Measurements from ENCODE around the gene CDRT4.

The CDRT4 gene

GRCh38 chr17:15395091-15395490, 72.3 kb downstream of the CDRT4 start:
- no peak for DNase-seq (ENCODE audit: low spot score)
- no peaks in the 10 kb centered on the region for H3K4me1 Mint-ChIP-seq (ENCODE audit: low read depth)
- H3K27me3 Mint-ChIP-seq (ENCODE audit: low read depth), result peaks cover 6% of the 10 kb centered on the region
- H3K9me3 Mint-ChIP-seq, result no peaks in the 10 kb centered on the region
- H3K4me3 Mint-ChIP-seq, result no peak overlapping the region
- H3K27ac Mint-ChIP-seq, result no peak overlapping the region
- no peaks in the 10 kb centered on the region for H3K36me3 Mint-ChIP-seq (ENCODE audit: low read depth)

- H3K27me3 Mint-ChIP-seq (ENCODE audit: low read depth), result no peaks in the 10 kb centered on the region
- H3K4me1 Mint-ChIP-seq (ENCODE audit: low read depth), result no peaks in the 10 kb centered on the region
- no peak overlapping the region for H3K4me3 Mint-ChIP-seq
- no peaks in the 10 kb centered on the region for H3K36me3 Mint-ChIP-seq (ENCODE audit: low read depth)
- no peaks in the 10 kb centered on the region for H3K9me3 Mint-ChIP-seq
- H3K27ac Mint-ChIP-seq, result no peak overlapping the region
- no peak for DNase-seq (ENCODE audit: low spot score)
Measured at GRCh38 chr17:15393414-15393813, 74.0 kb downstream of the CDRT4 start.

GRCh38 chr17:15392326-15392741, 75.1 kb downstream of the CDRT4 start:
- H3K4me1 Mint-ChIP-seq (ENCODE audit: low read depth), result no peaks in the 10 kb centered on the region
- H3K4me3 Mint-ChIP-seq, result no peak overlapping the region
- no peaks in the 10 kb centered on the region for H3K36me3 Mint-ChIP-seq (ENCODE audit: low read depth)
- no peaks in the 10 kb centered on the region for H3K27me3 Mint-ChIP-seq (ENCODE audit: low read depth)
- no peak overlapping the region for H3K27ac Mint-ChIP-seq
- DNase-seq (ENCODE audit: low spot score), result no peak
- H3K9me3 Mint-ChIP-seq, result no peaks in the 10 kb centered on the region

DNA sequence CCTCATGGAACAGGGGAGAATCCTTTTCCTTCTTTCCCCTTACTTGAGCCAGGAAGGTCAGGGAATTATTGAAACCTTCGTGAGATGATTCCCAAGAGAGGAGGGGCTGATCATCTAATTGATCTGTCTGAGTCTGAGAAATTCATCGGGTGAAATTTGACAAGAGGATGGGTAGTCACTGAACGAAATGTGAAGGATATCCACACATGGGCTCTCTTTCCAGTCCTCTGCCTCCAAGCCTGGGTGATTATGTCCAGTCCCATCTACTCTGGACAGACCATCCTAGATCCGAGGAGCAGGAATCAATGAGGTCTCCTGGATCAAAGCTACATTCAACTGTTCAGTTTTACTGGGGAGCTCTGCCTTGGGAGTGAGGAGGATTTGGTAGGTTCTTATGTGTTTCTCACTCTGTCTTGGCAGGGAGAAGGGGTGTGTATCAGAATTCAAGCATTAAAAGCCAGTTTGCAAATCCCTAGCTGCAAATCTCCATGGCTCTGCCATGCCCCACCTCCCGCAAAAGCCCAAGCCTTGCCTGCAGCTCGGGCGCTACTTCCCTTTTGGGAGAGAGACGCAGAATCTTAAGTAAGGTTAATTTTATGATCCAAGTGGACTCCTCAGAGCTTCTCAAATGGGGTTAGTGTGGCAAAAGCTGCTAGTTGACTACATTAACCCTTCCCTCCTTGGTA, 78.9 kb downstream of the CDRT4 start:
- no peak overlapping the region for H3K27ac Mint-ChIP-seq

DNA sequence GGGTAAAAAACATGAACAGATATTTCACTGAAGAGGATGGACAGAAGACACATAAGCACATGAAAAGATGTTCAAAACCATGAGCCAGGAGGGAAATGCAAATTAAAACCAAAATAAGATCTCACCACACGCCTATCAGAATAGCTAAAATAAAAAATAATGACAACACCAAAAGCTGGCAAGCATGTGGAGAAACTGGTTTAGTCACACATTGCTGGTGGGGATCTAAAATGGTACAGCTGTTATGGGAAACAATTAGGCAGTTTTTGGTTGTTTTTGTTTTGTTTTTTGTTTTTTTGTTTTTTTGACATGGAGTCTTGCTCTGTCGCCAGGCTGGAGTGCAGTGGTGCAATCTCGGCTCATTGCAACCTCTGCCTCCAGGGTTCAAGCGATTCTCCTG, 81.3 kb downstream of the CDRT4 start:
- H3K4me3 Mint-ChIP-seq, result no peak overlapping the region
- peaks cover 6% of the 10 kb centered on the region for H3K27me3 Mint-ChIP-seq (ENCODE audit: low read depth)

More for the DNA sequence above, 78.9 kb downstream of the CDRT4 start:
- H3K4me3 Mint-ChIP-seq, result no peak overlapping the region
- H3K36me3 Mint-ChIP-seq (ENCODE audit: low read depth), result no peaks in the 10 kb centered on the region
- peaks cover 6% of the 10 kb centered on the region for H3K27me3 Mint-ChIP-seq (ENCODE audit: low read depth)
- H3K4me1 Mint-ChIP-seq (ENCODE audit: low read depth), result no peaks in the 10 kb centered on the region
- DNase-seq (ENCODE audit: low spot score), result no peak
- no peaks in the 10 kb centered on the region for H3K9me3 Mint-ChIP-seq

More for the DNA sequence above, 81.3 kb downstream of the CDRT4 start:
- Mint-ChIP-seq H3K9me3 (no peaks in the 10 kb centered on the region), H3K4me1 (ENCODE audit: low read depth) (no peaks in the 10 kb centered on the region), H3K36me3 (ENCODE audit: low read depth) (no peaks in the 10 kb centered on the region), H3K27ac (no peak overlapping the region)
- no peak for DNase-seq (ENCODE audit: low spot score)
